ENCODE results near the gene SLC2A6.

SLC2A6 gene

DNA sequence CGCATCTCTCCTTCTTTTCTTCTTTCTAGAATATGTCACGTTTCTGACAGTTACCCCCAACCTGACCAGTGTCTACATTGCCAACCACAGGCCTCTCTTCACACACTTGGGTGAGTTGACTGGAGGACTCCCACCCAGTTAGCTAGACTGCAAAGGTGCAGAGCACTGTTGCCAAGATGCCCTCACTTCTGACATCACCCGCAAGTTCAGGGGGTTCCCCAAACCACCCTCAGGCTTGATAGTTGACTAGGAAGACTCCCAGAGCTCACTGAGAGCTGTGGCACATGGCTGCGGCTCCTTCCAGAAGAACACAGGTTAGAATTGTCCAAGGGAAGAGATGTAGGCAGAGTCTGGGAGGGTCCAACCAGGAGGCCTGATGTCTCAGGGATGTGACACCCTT lies 39.6 kb downstream of the SLC2A6 start:
- Histone ChIP-seq H3K27me3 (replicated peaks; ENCODE audit: control insufficient read depth, insufficient read depth, low read length, poor library complexity, severe bottlenecking) (no peaks in the 10 kb centered on the region), H3K4me3 (ENCODE audit: insufficient read depth, low read depth, low read length, poor library complexity, severe bottlenecking) (no peak overlapping the region), H3K27ac (ENCODE audit: insufficient read depth, low read length, poor library complexity, severe bottlenecking) (no peak overlapping the region), H3K36me3 (ENCODE audit: control insufficient read depth, insufficient read depth, low read length) (no peaks in the 10 kb centered on the region), H3K4me1 (ENCODE audit: control insufficient read depth, insufficient read depth, low read length, poor library complexity, severe bottlenecking) (no peaks in the 10 kb centered on the region), H3K9me3 (ENCODE audit: control insufficient read depth, low read length) (no peaks in the 10 kb centered on the region)
- no peak for DNase-seq

DNA sequence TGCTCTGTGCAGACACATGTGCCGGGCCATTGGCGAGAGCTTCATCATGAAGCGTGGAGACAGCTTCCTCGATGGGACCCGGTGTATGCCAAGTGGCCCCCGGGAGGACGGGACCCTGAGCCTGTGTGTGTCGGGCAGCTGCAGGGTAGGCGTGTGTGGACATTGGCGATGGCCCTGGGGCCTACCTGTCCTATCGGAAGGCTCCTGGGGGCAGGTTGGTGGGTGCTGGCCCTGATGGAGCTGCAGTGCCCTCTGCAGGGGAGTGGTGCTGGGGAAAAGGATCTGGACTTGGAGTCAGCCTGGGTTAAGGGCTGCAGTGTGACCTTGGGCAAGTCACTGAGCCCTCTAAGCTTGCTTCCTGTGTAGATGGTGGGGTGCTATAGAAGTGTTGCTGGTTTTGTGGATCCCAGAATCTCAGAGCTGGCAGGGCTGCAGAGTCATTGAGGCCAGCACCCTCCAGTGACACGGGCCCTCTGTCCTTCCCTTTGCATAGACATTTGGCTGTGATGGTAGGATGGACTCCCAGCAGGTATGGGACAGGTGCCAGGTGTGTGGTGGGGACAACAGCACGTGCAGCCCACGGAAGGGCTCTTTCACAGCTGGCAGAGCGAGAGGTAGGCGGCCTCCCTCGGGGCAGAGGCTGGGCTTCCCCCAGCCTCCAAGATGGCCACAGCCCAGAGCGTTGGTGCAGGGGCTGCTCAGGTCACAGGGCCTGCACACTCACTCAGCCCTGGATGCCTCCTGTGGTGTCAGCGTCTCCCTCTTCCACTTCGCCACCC lies 41.0 kb downstream of the SLC2A6 start:
- Histone ChIP-seq H3K4me1 (ENCODE audit: control insufficient read depth, insufficient read depth, low read length, poor library complexity, severe bottlenecking) (no peaks in the 10 kb centered on the region), H3K4me3 (ENCODE audit: insufficient read depth, low read depth, low read length, poor library complexity, severe bottlenecking) (no peak overlapping the region), H3K36me3 (ENCODE audit: control insufficient read depth, insufficient read depth, low read length) (no peaks in the 10 kb centered on the region), H3K27me3 (replicated peaks; ENCODE audit: control insufficient read depth, insufficient read depth, low read length, poor library complexity, severe bottlenecking) (no peaks in the 10 kb centered on the region), H3K27ac (ENCODE audit: insufficient read depth, low read length, poor library complexity, severe bottlenecking) (no peak overlapping the region), H3K9me3 (ENCODE audit: control insufficient read depth, low read length) (no peaks in the 10 kb centered on the region)
- no peak for DNase-seq

DNA sequence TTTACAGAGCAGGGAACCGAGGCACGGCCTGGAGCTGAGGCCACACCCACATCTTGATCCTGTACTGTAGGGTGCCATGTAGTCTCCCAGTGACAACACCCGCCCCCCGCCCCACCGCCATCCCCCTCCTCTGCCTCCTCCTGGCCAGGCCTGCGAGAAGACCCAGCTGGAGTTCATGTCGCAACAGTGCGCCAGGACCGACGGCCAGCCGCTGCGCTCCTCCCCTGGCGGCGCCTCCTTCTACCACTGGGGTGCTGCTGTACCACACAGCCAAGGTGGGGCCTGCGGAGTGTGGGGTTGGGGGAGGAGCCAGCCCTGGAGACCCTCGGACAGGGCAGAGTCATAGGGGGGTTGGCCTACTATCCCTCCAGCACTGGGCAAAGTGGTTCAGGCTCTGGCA lies 42.2 kb downstream of the SLC2A6 start:
- Histone ChIP-seq H3K36me3 (ENCODE audit: control insufficient read depth, insufficient read depth, low read length) (no peaks in the 10 kb centered on the region), H3K9me3 (ENCODE audit: control insufficient read depth, low read length) (no peaks in the 10 kb centered on the region), H3K4me1 (ENCODE audit: control insufficient read depth, insufficient read depth, low read length, poor library complexity, severe bottlenecking) (no peaks in the 10 kb centered on the region), H3K4me3 (ENCODE audit: insufficient read depth, low read depth, low read length, poor library complexity, severe bottlenecking) (no peak overlapping the region), H3K27me3 (replicated peaks; ENCODE audit: control insufficient read depth, insufficient read depth, low read length, poor library complexity, severe bottlenecking) (no peaks in the 10 kb centered on the region), H3K27ac (ENCODE audit: insufficient read depth, low read length, poor library complexity, severe bottlenecking) (no peak overlapping the region)
- no peak for DNase-seq

DNA sequence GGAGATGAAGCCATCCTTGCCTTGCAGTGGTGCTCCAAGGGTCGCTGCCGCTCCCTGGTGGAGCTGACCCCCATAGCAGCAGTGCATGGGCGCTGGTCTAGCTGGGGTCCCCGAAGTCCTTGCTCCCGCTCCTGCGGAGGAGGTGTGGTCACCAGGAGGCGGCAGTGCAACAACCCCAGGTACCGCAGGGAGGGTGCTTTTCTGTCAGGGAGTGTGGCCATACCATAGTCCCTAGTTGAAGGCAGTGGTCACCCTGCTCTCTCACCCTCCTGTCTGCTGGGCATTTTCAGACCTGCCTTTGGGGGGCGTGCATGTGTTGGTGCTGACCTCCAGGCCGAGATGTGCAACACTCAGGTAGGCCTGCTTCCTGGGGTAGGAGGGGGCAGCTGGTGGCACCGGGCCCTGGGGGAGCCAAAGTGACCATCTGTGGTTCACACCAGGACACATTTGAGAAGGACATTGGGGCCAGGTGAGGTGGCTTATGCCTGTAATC lies 45.5 kb downstream of the SLC2A6 start:
- no peak overlapping the region for H3K4me3 ChIP-seq (ENCODE audit: insufficient read depth, low read depth, low read length, poor library complexity, severe bottlenecking)
- H3K27me3 ChIP-seq (replicated peaks; ENCODE audit: control insufficient read depth, insufficient read depth, low read length, poor library complexity, severe bottlenecking): no peaks in the 10 kb centered on the region
- no peak overlapping the region for H3K27ac ChIP-seq (ENCODE audit: insufficient read depth, low read length, poor library complexity, severe bottlenecking)
- no peaks in the 10 kb centered on the region for H3K36me3 ChIP-seq (ENCODE audit: control insufficient read depth, insufficient read depth, low read length)
- H3K4me1 ChIP-seq (ENCODE audit: control insufficient read depth, insufficient read depth, low read length, poor library complexity, severe bottlenecking): no peaks in the 10 kb centered on the region
- H3K9me3 ChIP-seq (ENCODE audit: control insufficient read depth, low read length): no peaks in the 10 kb centered on the region
- no peak for DNase-seq

DNA sequence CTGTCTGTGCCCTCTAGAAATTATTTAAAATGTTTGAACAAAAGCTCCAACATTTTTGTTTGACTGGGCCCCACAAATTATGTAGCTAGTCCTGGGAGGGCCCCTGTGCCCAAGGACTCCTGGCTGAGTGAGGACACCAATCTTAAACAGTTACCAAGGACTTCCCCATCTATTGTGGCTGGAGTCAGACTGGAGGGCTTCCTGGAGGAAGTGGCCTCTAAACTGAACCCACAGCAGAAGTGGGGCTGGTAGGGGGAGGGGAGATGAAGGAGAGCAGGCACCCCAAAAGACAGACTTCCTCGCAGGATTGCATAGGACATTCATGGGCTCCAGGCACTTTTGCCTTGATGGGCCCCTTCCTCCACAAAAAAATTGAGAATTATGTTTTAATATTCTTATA lies 48.7 kb downstream of the SLC2A6 start:
- no peaks in the 10 kb centered on the region for H3K36me3 ChIP-seq (ENCODE audit: control insufficient read depth, insufficient read depth, low read length)
- H3K4me3 ChIP-seq (ENCODE audit: insufficient read depth, low read depth, low read length, poor library complexity, severe bottlenecking): no peak overlapping the region
- peaks cover 4% of the 10 kb centered on the region for H3K4me1 ChIP-seq (ENCODE audit: control insufficient read depth, insufficient read depth, low read length, poor library complexity, severe bottlenecking)
- H3K9me3 ChIP-seq (ENCODE audit: control insufficient read depth, low read length): no peaks in the 10 kb centered on the region
- DNase-seq: no peak
- no peak overlapping the region for H3K27ac ChIP-seq (ENCODE audit: insufficient read depth, low read length, poor library complexity, severe bottlenecking)
- peaks cover 4% of the 10 kb centered on the region for H3K27me3 ChIP-seq (replicated peaks; ENCODE audit: control insufficient read depth, insufficient read depth, low read length, poor library complexity, severe bottlenecking)

DNA sequence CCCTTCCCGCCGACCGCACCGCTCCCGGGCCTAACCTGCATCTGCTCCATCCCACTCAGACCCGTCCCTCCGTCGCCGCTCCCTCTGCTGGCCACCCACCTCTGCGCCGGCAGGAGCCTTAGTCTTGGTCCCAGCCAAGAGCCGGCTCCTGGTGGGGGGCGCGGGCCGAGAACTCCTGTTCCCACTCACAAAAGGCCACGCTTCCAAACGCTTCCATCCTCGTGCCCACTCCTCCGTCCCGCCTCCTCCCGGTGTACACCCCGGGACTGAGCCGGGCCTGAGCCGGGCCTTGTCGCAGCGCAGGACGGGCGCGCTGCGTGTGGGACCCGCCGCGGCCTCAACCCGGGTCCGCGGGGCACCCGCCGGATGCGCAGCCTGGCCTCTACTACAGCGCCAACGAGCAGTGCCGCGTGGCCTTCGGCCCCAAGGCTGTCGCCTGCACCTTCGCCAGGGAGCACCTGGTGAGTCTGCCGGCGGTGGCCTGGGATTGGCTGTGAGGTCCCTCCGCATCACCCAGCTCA lies 49.2 kb downstream of the SLC2A6 start:
- Histone ChIP-seq H3K27ac (ENCODE audit: insufficient read depth, low read length, poor library complexity, severe bottlenecking) (no peak overlapping the region), H3K4me3 (ENCODE audit: insufficient read depth, low read depth, low read length, poor library complexity, severe bottlenecking) (no peak overlapping the region)
- no peak for DNase-seq

DNA sequence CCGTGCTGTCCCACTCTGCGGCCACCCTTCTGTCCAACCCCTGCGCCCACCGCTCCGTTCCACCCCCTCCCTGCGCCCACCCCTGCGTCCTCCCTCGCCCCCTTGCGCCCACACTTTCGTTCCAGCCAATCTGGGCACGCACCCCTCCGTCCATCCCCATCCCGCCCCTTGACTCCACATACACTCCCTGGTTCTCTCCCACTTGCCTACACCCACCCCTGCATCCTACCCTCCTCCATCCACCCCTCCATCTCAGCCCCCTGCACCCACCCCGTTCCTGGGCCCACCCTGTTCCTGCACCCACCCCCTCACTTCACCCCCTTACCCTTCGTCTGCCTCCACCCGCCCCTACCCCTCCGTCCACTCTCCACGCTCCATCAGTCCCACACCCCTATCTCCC lies 49.7 kb downstream of the SLC2A6 start:
- no peaks in the 10 kb centered on the region for H3K36me3 ChIP-seq (ENCODE audit: control insufficient read depth, insufficient read depth, low read length)
- H3K9me3 ChIP-seq (ENCODE audit: control insufficient read depth, low read length): no peaks in the 10 kb centered on the region
- DNase-seq: no peak
- peaks cover 4% of the 10 kb centered on the region for H3K27me3 ChIP-seq (replicated peaks; ENCODE audit: control insufficient read depth, insufficient read depth, low read length, poor library complexity, severe bottlenecking)
- H3K27ac ChIP-seq (ENCODE audit: insufficient read depth, low read length, poor library complexity, severe bottlenecking): no peak overlapping the region
- peaks cover 4% of the 10 kb centered on the region for H3K4me1 ChIP-seq (ENCODE audit: control insufficient read depth, insufficient read depth, low read length, poor library complexity, severe bottlenecking)
- no peak overlapping the region for H3K4me3 ChIP-seq (ENCODE audit: insufficient read depth, low read depth, low read length, poor library complexity, severe bottlenecking)

More for the DNA sequence above, 49.2 kb downstream of the SLC2A6 start:
- peaks cover 4% of the 10 kb centered on the region for H3K27me3 ChIP-seq (replicated peaks; ENCODE audit: control insufficient read depth, insufficient read depth, low read length, poor library complexity, severe bottlenecking)
- H3K9me3 ChIP-seq (ENCODE audit: control insufficient read depth, low read length): no peaks in the 10 kb centered on the region
- no peaks in the 10 kb centered on the region for H3K36me3 ChIP-seq (ENCODE audit: control insufficient read depth, insufficient read depth, low read length)
- H3K4me1 ChIP-seq (ENCODE audit: control insufficient read depth, insufficient read depth, low read length, poor library complexity, severe bottlenecking): peaks cover 4% of the 10 kb centered on the region

DNA sequence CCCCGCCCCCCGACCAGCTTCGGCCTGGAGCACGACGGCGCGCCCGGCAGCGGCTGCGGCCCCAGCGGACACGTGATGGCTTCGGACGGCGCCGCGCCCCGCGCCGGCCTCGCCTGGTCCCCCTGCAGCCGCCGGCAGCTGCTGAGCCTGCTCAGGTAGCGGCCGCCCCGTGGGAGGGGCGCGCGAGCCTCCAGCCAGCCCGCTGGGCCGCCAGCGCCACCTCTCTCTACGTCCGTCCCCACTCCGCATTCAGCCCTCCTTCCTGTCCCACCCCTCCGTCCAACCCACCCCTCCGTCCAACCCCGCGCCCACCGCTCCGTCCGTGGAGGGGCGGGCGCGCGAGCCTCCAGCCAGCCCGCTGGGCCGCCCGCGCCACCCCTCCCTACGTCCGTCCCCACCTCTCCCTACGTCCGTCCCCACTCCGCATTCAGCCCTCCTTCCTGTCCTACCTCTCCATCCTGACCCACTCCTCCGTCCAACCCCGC lies 50.2 kb downstream of the SLC2A6 start:
- DNase-seq: no peak
- H3K27ac ChIP-seq (ENCODE audit: insufficient read depth, low read length, poor library complexity, severe bottlenecking): no peak overlapping the region
- H3K27me3 ChIP-seq (replicated peaks; ENCODE audit: control insufficient read depth, insufficient read depth, low read length, poor library complexity, severe bottlenecking): peaks cover 4% of the 10 kb centered on the region
- H3K36me3 ChIP-seq (ENCODE audit: control insufficient read depth, insufficient read depth, low read length): no peaks in the 10 kb centered on the region
- H3K4me1 ChIP-seq (ENCODE audit: control insufficient read depth, insufficient read depth, low read length, poor library complexity, severe bottlenecking): peaks cover 4% of the 10 kb centered on the region
- H3K4me3 ChIP-seq (ENCODE audit: insufficient read depth, low read depth, low read length, poor library complexity, severe bottlenecking): no peak overlapping the region
- no peaks in the 10 kb centered on the region for H3K9me3 ChIP-seq (ENCODE audit: control insufficient read depth, low read length)

DNA sequence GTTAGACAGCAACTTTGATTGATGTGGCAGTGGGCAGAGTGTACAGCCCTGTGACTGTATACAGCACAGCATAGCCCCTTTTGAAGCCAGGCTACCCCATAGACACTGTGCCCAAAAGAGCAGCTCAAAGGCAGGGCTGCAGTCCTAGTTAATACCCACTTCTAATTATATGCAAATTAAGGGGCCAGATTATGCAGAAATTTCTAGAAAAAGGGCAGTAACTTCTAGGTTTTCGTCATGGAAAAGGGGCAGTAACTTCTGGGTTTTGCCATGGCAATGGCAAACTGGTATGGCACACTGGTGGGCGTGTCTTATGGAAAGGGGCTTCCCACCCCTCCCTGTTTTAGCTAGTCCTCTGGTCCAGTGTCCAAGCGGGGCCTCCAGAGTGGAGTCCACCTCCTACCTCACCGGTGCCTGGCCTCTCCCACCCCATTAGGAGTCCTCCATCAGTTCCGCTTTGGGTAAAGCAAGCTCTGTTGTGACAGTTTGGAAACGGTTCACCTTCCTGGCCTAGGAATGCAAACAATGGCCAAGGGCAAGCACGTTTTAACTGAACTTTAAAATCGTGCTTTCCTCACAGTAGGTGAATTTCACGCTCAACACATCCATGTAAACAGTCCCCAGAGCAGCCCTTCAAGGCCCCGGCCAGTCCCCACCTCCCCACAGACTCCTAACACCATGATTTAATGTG lies 51.1 kb downstream of the SLC2A6 start:
- Histone ChIP-seq H3K9me3 (ENCODE audit: control insufficient read depth, low read length) (no peaks in the 10 kb centered on the region), H3K27me3 (replicated peaks; ENCODE audit: control insufficient read depth, insufficient read depth, low read length, poor library complexity, severe bottlenecking) (peaks cover 4% of the 10 kb centered on the region), H3K4me3 (ENCODE audit: insufficient read depth, low read depth, low read length, poor library complexity, severe bottlenecking) (no peak overlapping the region), H3K4me1 (ENCODE audit: control insufficient read depth, insufficient read depth, low read length, poor library complexity, severe bottlenecking) (peaks cover 4% of the 10 kb centered on the region), H3K27ac (ENCODE audit: insufficient read depth, low read length, poor library complexity, severe bottlenecking) (no peak overlapping the region), H3K36me3 (ENCODE audit: control insufficient read depth, insufficient read depth, low read length) (no peaks in the 10 kb centered on the region)
- DNase-seq: no peak

DNA sequence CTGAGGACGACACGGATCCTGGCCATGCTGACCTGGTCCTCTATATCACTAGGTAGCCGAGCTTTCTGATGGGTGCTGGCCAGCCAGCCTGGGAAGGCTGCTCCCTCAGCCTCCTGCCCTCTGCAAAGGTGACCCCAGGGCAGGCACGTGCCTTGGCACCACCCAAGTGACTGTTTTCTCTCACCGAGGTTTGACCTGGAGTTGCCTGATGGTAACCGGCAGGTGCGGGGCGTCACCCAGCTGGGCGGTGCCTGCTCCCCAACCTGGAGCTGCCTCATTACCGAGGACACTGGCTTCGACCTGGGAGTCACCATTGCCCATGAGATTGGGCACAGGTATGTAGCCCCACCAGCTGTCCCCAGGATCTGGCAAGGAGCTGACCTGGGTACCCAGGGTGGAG lies 52.9 kb downstream of the SLC2A6 start:
- Histone ChIP-seq H3K27ac (ENCODE audit: insufficient read depth, low read length, poor library complexity, severe bottlenecking) (no peak overlapping the region), H3K9me3 (ENCODE audit: control insufficient read depth, low read length) (no peaks in the 10 kb centered on the region), H3K4me1 (ENCODE audit: control insufficient read depth, insufficient read depth, low read length, poor library complexity, severe bottlenecking) (peaks cover 4% of the 10 kb centered on the region), H3K27me3 (replicated peaks; ENCODE audit: control insufficient read depth, insufficient read depth, low read length, poor library complexity, severe bottlenecking) (peaks cover 4% of the 10 kb centered on the region), H3K36me3 (ENCODE audit: control insufficient read depth, insufficient read depth, low read length) (no peaks in the 10 kb centered on the region), H3K4me3 (ENCODE audit: insufficient read depth, low read depth, low read length, poor library complexity, severe bottlenecking) (no peak overlapping the region)
- DNase-seq: no peak
